A549 (cell line): ENCODE results near the gene RSRC1. TPM values are rescaled to one million over a fixed set of nuclear protein-coding genes. Genes with fewer than 3 reads are reported as not detected.

Experiments
- ATAC-seq, 2 experiments: fragments of 200-7000 bp in 1 of 2; fragments of >200 bp in 1 of 2; cut with Nextera tagmentation in 1 of 2; cut with Tn5 transposase in 1 of 2; 3 replicates each; pipeline versions ENCODE4 v1.8.0 to v1.9.1; 2018 to 2020; ENCODE audit warnings: mild to moderate bottlenecking in 1 of 2, moderate library complexity in 1 of 2
- CTCF ChIA-PET: fragments of 300-600 bp; sonication (Branson Sonifier 250); formaldehyde crosslinking; extraction: SDS; loops from one replicate; lab custom pipeline; 2021; ENCODE audit warnings: antibody characterized with exemption, inconsistent platforms; lab: Yijun Ruan, JAX
- POLR2A ChIA-PET: fragments of 350-600 bp; formaldehyde crosslinking; extraction: SDS; loops from one replicate; lab custom pipeline; 2021; ENCODE audit warnings: antibody characterized with exemption, inconsistent platforms; lab: Yijun Ruan, JAX
- DNase-seq, 2 experiments: peaks; one replicate each; pipeline versions ENCODE4 v3.0.0 to v3.0.0-alpha.2; 2011 to 2016; ENCODE audit warnings: low read depth in 1 of 2, low spot score in 1 of 2
- FAIRE-seq: peaks from 2 replicates; lab custom pipeline; 2011; peaks lifted over from hg19 to GRCh38; lab: Jason Lieb, UNC
- H3K27ac ChIP-seq, 2 experiments: fragments of >200 bp; sonication (Bioruptor Twin); formaldehyde crosslinking; 3 replicates each; pipeline ENCODE4 v1.5.1; 2016 to 2017
- H3K4me1 ChIP-seq: fragments of >200 bp; sonication (Bioruptor Twin); formaldehyde crosslinking; 3 replicates; pipeline ENCODE4 v1.6.1; 2016
- H3K4me2 ChIP-seq: fragments of >200 bp; sonication (Bioruptor Twin); formaldehyde crosslinking; 3 replicates; pipeline ENCODE4 v1.6.1; 2016
- H3K4me3 ChIP-seq: fragments of >200 bp; sonication (Bioruptor Twin); formaldehyde crosslinking; 3 replicates; pipeline ENCODE4 v1.5.1; 2016
- H3K9me3 ChIP-seq: fragments of >200 bp; sonication (Bioruptor Twin); formaldehyde crosslinking; 3 replicates; pipeline ENCODE4 v1.6.1; 2016
- BHLHE40 ChIP-seq: IDR thresholded peaks from 2 replicates; pipeline ENCODE4 v1.6.1; 2012; ENCODE audit warnings: low read depth, low read length, inconsistent platforms
- CHD2 ChIP-seq: fragments of 150-350 bp; IDR thresholded peaks from 2 replicates; pipeline ENCODE4 v1.6.1; 2014; ENCODE audit warnings: low read length; ENCODE audit not compliant: partially characterized antibody
- CHD4 ChIP-seq: fragments of 200-600 bp; sonication (generic); IDR thresholded peaks from 2 replicates; pipeline ENCODE4 v1.6.1; 2016; ENCODE audit warnings: antibody characterized with exemption, mild to moderate bottlenecking, borderline replicate concordance
- EHF ChIP-seq: fragments of 250-450 bp; sonication (Bioruptor Pico); IDR thresholded peaks from 2 replicates; pipeline ENCODE4 v1.5.0; 2020; ENCODE audit warnings: mild to moderate bottlenecking
- EHMT2 ChIP-seq: fragments of 200-600 bp; sonication (generic); IDR thresholded peaks from 2 replicates; pipeline ENCODE4 v1.6.1; 2016; ENCODE audit warnings: antibody characterized with exemption, low read depth, mild to moderate bottlenecking, moderate library complexity
- FOXS1 ChIP-seq: fragments of 250-450 bp; sonication (Bioruptor Pico); IDR thresholded peaks from 2 replicates; pipeline ENCODE4 v1.5.0; 2020; ENCODE audit warnings: mild to moderate bottlenecking, moderate library complexity
- HEYL ChIP-seq: fragments of 250-450 bp; sonication (Bioruptor Pico); IDR thresholded peaks from 2 replicates; pipeline ENCODE4 v1.8.0; 2021; ENCODE audit warnings: mild to moderate bottlenecking, moderate library complexity
- MAFK ChIP-seq: fragments of 450-650 bp; IDR thresholded peaks from 2 replicates; pipeline ENCODE4 v1.6.1; 2014; ENCODE audit not compliant: partially characterized antibody
- MYC ChIP-seq: IDR thresholded peaks from 2 replicates; pipeline ENCODE4 v1.6.1; 2012; ENCODE audit warnings: mild to moderate bottlenecking, inconsistent platforms, low read length, improper control_type of control experiment, borderline replicate concordance
- NFE2L2 ChIP-seq: fragments of 150-350 bp; conservative IDR thresholded peaks from 2 replicates; pipeline ENCODE4 v1.6.1; 2014; ENCODE audit warnings: low read length
- POLR2A ChIP-seq: IDR thresholded peaks from 2 replicates; pipeline ENCODE4 v1.6.1; 2012; ENCODE audit warnings: mild to moderate bottlenecking, low read length
- POLR2AphosphoS2 ChIP-seq: conservative IDR thresholded peaks from 2 replicates; pipeline ENCODE4 v1.6.1; 2012; ENCODE audit warnings: low read length, improper control_type of control experiment, inconsistent platforms
- RAD21 ChIP-seq, 2 experiments: fragments of >200 bp in 1 of 2; sonication (Bioruptor Twin) in 1 of 2; formaldehyde crosslinking in 1 of 2; IDR thresholded peaks in 1 of 2; conservative IDR thresholded peaks in 1 of 2; 2 replicates in 1 of 2; 3 replicates in 1 of 2; pipeline ENCODE4 v1.6.1; 2012 to 2018; ENCODE audit warnings: inconsistent platforms in 1 of 2
- RARB ChIP-seq: fragments of 250-450 bp; sonication (Bioruptor Pico); IDR thresholded peaks from 2 replicates; pipeline ENCODE4 v1.8.0; 2021; ENCODE audit warnings: mild to moderate bottlenecking, moderate library complexity
- ZC3H11A ChIP-seq: fragments of 450-650 bp; IDR thresholded peaks from 2 replicates; pipeline ENCODE4 v1.6.1; 2014; ENCODE audit warnings: antibody characterized with exemption, mild to moderate bottlenecking
- WGBS: methylation state at CpG from one replicate; pipeline ENCODE4 v1.1.6; 2017; ENCODE audit errors: missing lambda C conversion rate; 5-methylcytosine and 5-hydroxymethylcytosine counted together
- polyA plus RNA-seq, 4 experiments: library from polyadenylated mRNA; depleted of rRNA in 3 of 4; stranded (reverse); fragments of >200 nt; fragmentation: RNase III in 1 of 4; extraction: RNeasy Plus Mini Kit Qiagen cat#74134 plus additional on column Dnase treatment in 1 of 4; gene quantifications; 2 replicates in 3 of 4; 3 replicates in 1 of 4; pipeline ENCODE4 v1.2.3, GENCODE V29; 2011 to 2017
- TF ChIP-seq, protein P1 (sequence below): fragments of 450-650 bp; IDR thresholded peaks from 2 replicates; pipeline ENCODE4 v1.6.1; 2014; ENCODE audit warnings: antibody characterized with exemption
- TF ChIP-seq, protein P2 (sequence below): fragments of 250-450 bp; sonication (Bioruptor Pico); IDR thresholded peaks from 2 replicates; pipeline ENCODE4 v1.5.0; 2021; ENCODE audit warnings: mild to moderate bottlenecking, moderate library complexity, borderline replicate concordance
- TF ChIP-seq, protein P3 (sequence below): fragments of 250-450 bp; sonication (Bioruptor Pico); IDR thresholded peaks from 2 replicates; pipeline ENCODE4 v1.5.0; 2020; ENCODE audit warnings: low read depth, mild to moderate bottlenecking, moderate library complexity
- TF ChIP-seq, protein P4 (sequence below): fragments of >200 bp; sonication (Bioruptor Twin); formaldehyde crosslinking; IDR thresholded peaks from 2 replicates; pipeline ENCODE4 v1.6.1; 2016
- TF ChIP-seq, protein P5 (sequence below): fragments of 200-600 bp; sonication (generic); IDR thresholded peaks from 2 replicates; pipeline ENCODE4 v1.6.1; 2016; ENCODE audit warnings: antibody characterized with exemption, mild to moderate bottlenecking, moderate library complexity

Gene RSRC1
- polyA plus RNA-seq, 2 of the 4 experiments (the other 2 are of a cell fraction): 17.5 to 52.2 TPM

DNA sequence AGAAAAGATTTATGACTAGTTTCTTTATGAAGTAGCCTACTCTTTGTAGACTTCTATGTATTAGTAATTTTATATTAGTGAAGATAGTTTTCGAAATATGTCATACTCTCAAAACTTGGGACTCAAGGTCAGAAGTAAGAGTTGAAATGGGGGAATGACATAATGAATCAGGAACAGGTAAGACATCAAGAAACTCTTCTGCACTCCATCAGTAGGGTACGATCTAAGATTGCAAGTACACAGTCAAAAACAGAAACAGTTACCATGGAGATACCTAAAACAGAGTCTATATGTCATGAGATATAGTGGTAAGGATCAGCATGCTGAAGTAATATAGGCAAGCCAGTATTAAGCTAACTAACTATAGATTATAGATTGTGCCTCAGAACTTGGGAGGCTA is 274.1 kb downstream of the RSRC1 start:
- no peak for ATAC-seq
- H3K9me3 ChIP-seq: no peaks in the 10 kb centered on the region
- ChIA-PET CTCF (no interaction called here), POLR2A (no interaction called here)
- H3K4me3 ChIP-seq: no peak overlapping the region
- FAIRE-seq: no peak
- no peaks in the 10 kb centered on the region; the same call in 2 of the 3 replicates for H3K4me1 ChIP-seq
- no peak overlapping the region for H3K4me2 ChIP-seq
- TF ChIP-seq NFE2L2: no peak
- no peak for TF ChIP-seq FOXS1 (CRISPR knock-in tag)
- TF ChIP-seq CHD4: no peak
- TF ChIP-seq POLR2A: no peak
- TF ChIP-seq, protein P1, sequence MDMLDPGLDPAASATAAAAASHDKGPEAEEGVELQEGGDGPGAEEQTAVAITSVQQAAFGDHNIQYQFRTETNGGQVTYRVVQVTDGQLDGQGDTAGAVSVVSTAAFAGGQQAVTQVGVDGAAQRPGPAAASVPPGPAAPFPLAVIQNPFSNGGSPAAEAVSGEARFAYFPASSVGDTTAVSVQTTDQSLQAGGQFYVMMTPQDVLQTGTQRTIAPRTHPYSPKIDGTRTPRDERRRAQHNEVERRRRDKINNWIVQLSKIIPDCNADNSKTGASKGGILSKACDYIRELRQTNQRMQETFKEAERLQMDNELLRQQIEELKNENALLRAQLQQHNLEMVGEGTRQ: no peak
- no peak for TF ChIP-seq CHD2
- no peak for TF ChIP-seq EHF (CRISPR knock-in tag)
- DNase-seq: no peak
- H3K27ac ChIP-seq: no peak overlapping the region
- WGBS: 93% methylated on average over 2 of the region's 2 CpGs

DNA sequence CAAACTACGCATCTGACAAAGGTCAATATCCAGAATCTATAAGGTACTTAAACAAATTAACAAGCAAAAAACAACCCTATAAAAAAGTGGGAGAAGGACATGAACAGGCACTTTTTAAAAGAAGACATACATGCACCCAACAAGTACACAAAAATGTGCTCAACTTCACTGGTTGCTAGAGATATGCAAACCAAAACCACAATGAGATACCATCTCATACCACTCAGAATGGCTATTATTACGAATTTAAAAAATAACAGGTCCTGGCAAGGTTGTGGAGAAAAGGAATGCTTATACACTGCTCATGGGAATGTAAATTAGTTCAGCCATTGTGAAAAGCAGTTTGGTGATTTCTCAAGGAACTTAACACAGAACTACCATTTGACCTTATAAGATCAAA is 285.5 kb downstream of the RSRC1 start:
- 89% methylated on average over 2 of the region's 2 CpGs for WGBS
- no peak for TF ChIP-seq POLR2AphosphoS2
- no peak for TF ChIP-seq RARB
- no peak for TF ChIP-seq MYC
- TF ChIP-seq, protein P2, sequence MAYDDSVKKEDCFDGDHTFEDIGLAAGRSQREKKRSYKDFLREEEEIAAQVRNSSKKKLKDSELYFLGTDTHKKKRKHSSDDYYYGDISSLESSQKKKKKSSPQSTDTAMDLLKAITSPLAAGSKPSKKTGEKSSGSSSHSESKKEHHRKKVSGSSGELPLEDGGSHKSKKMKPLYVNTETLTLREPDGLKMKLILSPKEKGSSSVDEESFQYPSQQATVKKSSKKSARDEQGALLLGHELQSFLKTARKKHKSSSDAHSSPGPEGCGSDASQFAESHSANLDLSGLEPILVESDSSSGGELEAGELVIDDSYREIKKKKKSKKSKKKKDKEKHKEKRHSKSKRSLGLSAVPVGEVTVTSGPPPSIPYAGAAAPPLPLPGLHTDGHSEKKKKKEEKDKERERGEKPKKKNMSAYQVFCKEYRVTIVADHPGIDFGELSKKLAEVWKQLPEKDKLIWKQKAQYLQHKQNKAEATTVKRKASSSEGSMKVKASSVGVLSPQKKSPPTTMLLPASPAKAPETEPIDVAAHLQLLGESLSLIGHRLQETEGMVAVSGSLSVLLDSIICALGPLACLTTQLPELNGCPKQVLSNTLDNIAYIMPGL: no peak
- no peak for TF ChIP-seq RAD21 (conservative IDR thresholded peaks at IDR 0.05 in 1 of 2, IDR thresholded peaks at IDR 0.05 in 1 of 2)
- TF ChIP-seq, protein P3, sequence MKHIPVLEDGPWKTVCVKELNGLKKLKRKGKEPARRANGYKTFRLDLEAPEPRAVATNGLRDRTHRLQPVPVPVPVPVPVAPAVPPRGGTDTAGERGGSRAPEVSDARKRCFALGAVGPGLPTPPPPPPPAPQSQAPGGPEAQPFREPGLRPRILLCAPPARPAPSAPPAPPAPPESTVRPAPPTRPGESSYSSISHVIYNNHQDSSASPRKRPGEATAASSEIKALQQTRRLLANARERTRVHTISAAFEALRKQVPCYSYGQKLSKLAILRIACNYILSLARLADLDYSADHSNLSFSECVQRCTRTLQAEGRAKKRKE (CRISPR knock-in tag): no peak
- no peak for TF ChIP-seq HEYL (CRISPR knock-in tag)
- no peak for TF ChIP-seq ZC3H11A
- TF ChIP-seq NFE2L2: no peak
- TF ChIP-seq EHMT2: no peak
- no peak for TF ChIP-seq BHLHE40
- TF ChIP-seq, protein P4, sequence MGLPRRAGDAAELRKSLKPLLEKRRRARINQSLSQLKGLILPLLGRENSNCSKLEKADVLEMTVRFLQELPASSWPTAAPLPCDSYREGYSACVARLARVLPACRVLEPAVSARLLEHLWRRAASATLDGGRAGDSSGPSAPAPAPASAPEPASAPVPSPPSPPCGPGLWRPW: no peak
- TF ChIP-seq, all 56 proteins: peak for 0
- Histone ChIP-seq H3K9me3 (peaks cover 3% of the 10 kb centered on the region; the same call in 1 of the 3 replicates), H3K4me2 (no peak overlapping the region), H3K27ac (no peak overlapping the region), H3K4me3 (no peak overlapping the region), H3K4me1 (no peaks in the 10 kb centered on the region)
- ChIA-PET POLR2A (no interaction called here), CTCF (no interaction called here)
- ATAC-seq: no peak
- DNase-seq: no peak
- no peak for FAIRE-seq

DNA sequence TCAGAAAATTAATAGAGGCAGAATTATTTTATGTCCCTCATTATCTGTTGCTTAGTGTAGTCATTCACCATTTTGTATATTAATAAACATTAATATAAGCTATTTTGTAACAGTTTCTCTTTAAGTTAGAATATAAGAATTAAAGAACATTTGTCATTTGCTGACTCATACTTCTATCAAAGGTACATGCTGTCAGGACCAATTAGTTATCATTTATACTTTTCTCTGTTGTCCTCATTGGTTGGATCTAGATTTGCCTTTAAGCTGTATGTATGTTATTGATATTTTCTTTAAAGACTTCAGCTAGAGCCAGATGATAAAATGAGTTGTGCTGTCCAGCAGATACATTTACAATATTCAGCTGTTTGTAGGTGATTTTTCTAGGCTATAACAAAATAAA is 292.7 kb downstream of the RSRC1 start:
- no peaks in the 10 kb centered on the region for H3K4me1 ChIP-seq
- DNase-seq (no peak), FAIRE-seq (no peak), ATAC-seq (no peak)
- POLR2A ChIA-PET: no interaction called here
- CTCF ChIA-PET: no interaction called here
- H3K4me2 ChIP-seq: no peak overlapping the region
- H3K4me3 ChIP-seq: no peak overlapping the region
- TF ChIP-seq MAFK: peak; percentile 38
- TF ChIP-seq, protein P5, sequence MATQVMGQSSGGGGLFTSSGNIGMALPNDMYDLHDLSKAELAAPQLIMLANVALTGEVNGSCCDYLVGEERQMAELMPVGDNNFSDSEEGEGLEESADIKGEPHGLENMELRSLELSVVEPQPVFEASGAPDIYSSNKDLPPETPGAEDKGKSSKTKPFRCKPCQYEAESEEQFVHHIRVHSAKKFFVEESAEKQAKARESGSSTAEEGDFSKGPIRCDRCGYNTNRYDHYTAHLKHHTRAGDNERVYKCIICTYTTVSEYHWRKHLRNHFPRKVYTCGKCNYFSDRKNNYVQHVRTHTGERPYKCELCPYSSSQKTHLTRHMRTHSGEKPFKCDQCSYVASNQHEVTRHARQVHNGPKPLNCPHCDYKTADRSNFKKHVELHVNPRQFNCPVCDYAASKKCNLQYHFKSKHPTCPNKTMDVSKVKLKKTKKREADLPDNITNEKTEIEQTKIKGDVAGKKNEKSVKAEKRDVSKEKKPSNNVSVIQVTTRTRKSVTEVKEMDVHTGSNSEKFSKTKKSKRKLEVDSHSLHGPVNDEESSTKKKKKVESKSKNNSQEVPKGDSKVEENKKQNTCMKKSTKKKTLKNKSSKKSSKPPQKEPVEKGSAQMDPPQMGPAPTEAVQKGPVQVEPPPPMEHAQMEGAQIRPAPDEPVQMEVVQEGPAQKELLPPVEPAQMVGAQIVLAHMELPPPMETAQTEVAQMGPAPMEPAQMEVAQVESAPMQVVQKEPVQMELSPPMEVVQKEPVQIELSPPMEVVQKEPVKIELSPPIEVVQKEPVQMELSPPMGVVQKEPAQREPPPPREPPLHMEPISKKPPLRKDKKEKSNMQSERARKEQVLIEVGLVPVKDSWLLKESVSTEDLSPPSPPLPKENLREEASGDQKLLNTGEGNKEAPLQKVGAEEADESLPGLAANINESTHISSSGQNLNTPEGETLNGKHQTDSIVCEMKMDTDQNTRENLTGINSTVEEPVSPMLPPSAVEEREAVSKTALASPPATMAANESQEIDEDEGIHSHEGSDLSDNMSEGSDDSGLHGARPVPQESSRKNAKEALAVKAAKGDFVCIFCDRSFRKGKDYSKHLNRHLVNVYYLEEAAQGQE: no peak
- no peaks in the 10 kb centered on the region for H3K9me3 ChIP-seq
- H3K27ac ChIP-seq: no peak overlapping the region
